Panc1 (cell line): ENCODE measurements around the gene COL13A1. TPM values are rescaled to one million over a fixed set of nuclear protein-coding genes. Genes with fewer than 3 reads are reported as not detected.

Source experiments
- ATAC-seq: fragments of 200-7000 bp; cut with Tn5 transposase; 2 replicates; pipeline ENCODE4 v1.9.1; 2020; ENCODE audit warnings: mild to moderate bottlenecking, moderate library complexity
- BruUV-seq: library from RNA; stranded (reverse); fragments of 400-500 nt; replicated peaks from 2 replicates; lab custom pipeline; 2021; lab: Mats Ljungman, UMichigan
- CTCF ChIA-PET: fragments of 300-600 bp; sonication (Branson Sonifier 250); formaldehyde crosslinking; loops from one replicate; lab custom pipeline; 2022; ENCODE audit warnings: antibody characterized with exemption; lab: Charles Lee
- POLR2A ChIA-PET: fragments of 300-600 bp; sonication (Branson Sonifier 250); formaldehyde crosslinking; loops from one replicate; lab custom pipeline; 2022; ENCODE audit warnings: antibody characterized with exemption; lab: Charles Lee
- DNase-seq: peaks from one replicate; pipeline ENCODE4 v3.0.0-alpha.2; 2010; ENCODE audit warnings: low read depth, low spot score
- H3K27ac ChIP-seq: 2 replicates; pipeline ENCODE4 v1.5.1; 2011; ENCODE audit warnings: mild to moderate bottlenecking, low read length, inconsistent platforms
- H3K27me3 ChIP-seq: fragments of 200-500 bp; sonication (Bioruptor generic); 2 replicates; pipeline ENCODE4 v1.6.0; 2014; ENCODE audit warnings: low read length, inconsistent platforms; ENCODE audit not compliant: control insufficient read depth, insufficient read depth
- H3K36me3 ChIP-seq: fragments of 200-500 bp; sonication (Bioruptor generic); 2 replicates; pipeline ENCODE4 v1.5.1; 2014; ENCODE audit warnings: inconsistent platforms, mild to moderate bottlenecking, low read length, moderate library complexity; ENCODE audit not compliant: control insufficient read depth, insufficient read depth
- H3K4me1 ChIP-seq: 2 replicates; pipeline ENCODE4 v1.5.1; 2011; ENCODE audit warnings: inconsistent platforms, mild to moderate bottlenecking, low read length, moderate library complexity; ENCODE audit not compliant: control insufficient read depth, insufficient read depth
- H3K4me3 ChIP-seq, 2 experiments: 2 replicates each; pipeline ENCODE4 v1.5.1; 2011 to 2012; ENCODE audit warnings: low read depth in 2 of 2, low read length in 2 of 2, mild to moderate bottlenecking in 2 of 2, inconsistent platforms in 1 of 2, moderate library complexity in 1 of 2
- H3K9me3 ChIP-seq: fragments of 200-500 bp; sonication (Bioruptor generic); 2 replicates; pipeline ENCODE4 v1.5.1; 2014; ENCODE audit warnings: low read depth, mild to moderate bottlenecking, inconsistent platforms, low read length, moderate library complexity; ENCODE audit not compliant: control insufficient read depth, insufficient read depth
- POLR2AphosphoS5 ChIP-seq: IDR thresholded peaks from 2 replicates; pipeline ENCODE4 v1.6.1; 2012; ENCODE audit warnings: mild to moderate bottlenecking, low read depth, low read length, moderate library complexity
- SIN3A ChIP-seq: IDR thresholded peaks from 2 replicates; pipeline ENCODE4 v1.6.1; 2012; ENCODE audit warnings: low read depth, mild to moderate bottlenecking, low read length, moderate library complexity, borderline replicate concordance; ENCODE audit not compliant: insufficient read depth
- TCF7L2 ChIP-seq: IDR thresholded peaks from 2 replicates; pipeline ENCODE4 v1.6.1; 2011; ENCODE audit warnings: mild to moderate bottlenecking, low read depth, low read length, inconsistent platforms
- in situ Hi-C: cut with HindIII; loops from 2 replicates; pipeline ENCODE4 v1.10.0; 2016; ENCODE audit warnings: low sequenced_read_pairs, low pct_unique_long_range_greater_than_20kb
- intact Hi-C: fragments of 100-400 bp; cut with micrococcal nuclease; formaldehyde crosslinking; loops from one replicate; pipeline ENCODE4 v1.10.0; 2022; ENCODE audit not compliant: unreplicated experiment
- total RNA-seq: library from RNA; stranded (reverse); gene quantifications from one replicate; pipeline ENCODE4 v1.2.1, GENCODE V29; 2021; ENCODE audit not compliant: unreplicated experiment
- TF ChIP-seq, protein P1 (sequence below), 2 experiments: IDR thresholded peaks; 2 replicates each; pipeline ENCODE4 v1.6.1; 2011 to 2012; ENCODE audit warnings: low read depth in 2 of 2, control low read depth in 1 of 2, low read length in 1 of 2, mild to moderate bottlenecking in 1 of 2, moderate library complexity in 1 of 2; ENCODE audit not compliant: insufficient read depth in 1 of 2
- TF ChIP-seq, protein P2 (sequence below): fragments of 450-650 bp; IDR thresholded peaks from 2 replicates; pipeline ENCODE4 v1.5.1; 2017; ENCODE audit warnings: mild to moderate bottlenecking

The COL13A1 gene
- total RNA-seq, 1 experiment from 2014 or later = 1.0 TPM

GRCh38 chr10:69901628-69902505, 100.2 kb downstream of the COL13A1 start:
- ChIA-PET CTCF (interaction anchor here (1.4 to 2.6 kb wide), 2 partner anchors 9 to 13 kb away, joined by 4 to 11 read pairs; no protein-coding TSS in a partner anchor), POLR2A (no interaction called here)
- TF ChIP-seq, protein P1, sequence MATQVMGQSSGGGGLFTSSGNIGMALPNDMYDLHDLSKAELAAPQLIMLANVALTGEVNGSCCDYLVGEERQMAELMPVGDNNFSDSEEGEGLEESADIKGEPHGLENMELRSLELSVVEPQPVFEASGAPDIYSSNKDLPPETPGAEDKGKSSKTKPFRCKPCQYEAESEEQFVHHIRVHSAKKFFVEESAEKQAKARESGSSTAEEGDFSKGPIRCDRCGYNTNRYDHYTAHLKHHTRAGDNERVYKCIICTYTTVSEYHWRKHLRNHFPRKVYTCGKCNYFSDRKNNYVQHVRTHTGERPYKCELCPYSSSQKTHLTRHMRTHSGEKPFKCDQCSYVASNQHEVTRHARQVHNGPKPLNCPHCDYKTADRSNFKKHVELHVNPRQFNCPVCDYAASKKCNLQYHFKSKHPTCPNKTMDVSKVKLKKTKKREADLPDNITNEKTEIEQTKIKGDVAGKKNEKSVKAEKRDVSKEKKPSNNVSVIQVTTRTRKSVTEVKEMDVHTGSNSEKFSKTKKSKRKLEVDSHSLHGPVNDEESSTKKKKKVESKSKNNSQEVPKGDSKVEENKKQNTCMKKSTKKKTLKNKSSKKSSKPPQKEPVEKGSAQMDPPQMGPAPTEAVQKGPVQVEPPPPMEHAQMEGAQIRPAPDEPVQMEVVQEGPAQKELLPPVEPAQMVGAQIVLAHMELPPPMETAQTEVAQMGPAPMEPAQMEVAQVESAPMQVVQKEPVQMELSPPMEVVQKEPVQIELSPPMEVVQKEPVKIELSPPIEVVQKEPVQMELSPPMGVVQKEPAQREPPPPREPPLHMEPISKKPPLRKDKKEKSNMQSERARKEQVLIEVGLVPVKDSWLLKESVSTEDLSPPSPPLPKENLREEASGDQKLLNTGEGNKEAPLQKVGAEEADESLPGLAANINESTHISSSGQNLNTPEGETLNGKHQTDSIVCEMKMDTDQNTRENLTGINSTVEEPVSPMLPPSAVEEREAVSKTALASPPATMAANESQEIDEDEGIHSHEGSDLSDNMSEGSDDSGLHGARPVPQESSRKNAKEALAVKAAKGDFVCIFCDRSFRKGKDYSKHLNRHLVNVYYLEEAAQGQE (IDR thresholded peaks at IDR 0.05; ENCODE audit: insufficient read depth in 1 of 2, low read depth in 2 of 2, low read length in 1 of 2) = no peak
- no peak for TF ChIP-seq POLR2AphosphoS5
- TF ChIP-seq TCF7L2 = no peak
- TF ChIP-seq, protein P2, sequence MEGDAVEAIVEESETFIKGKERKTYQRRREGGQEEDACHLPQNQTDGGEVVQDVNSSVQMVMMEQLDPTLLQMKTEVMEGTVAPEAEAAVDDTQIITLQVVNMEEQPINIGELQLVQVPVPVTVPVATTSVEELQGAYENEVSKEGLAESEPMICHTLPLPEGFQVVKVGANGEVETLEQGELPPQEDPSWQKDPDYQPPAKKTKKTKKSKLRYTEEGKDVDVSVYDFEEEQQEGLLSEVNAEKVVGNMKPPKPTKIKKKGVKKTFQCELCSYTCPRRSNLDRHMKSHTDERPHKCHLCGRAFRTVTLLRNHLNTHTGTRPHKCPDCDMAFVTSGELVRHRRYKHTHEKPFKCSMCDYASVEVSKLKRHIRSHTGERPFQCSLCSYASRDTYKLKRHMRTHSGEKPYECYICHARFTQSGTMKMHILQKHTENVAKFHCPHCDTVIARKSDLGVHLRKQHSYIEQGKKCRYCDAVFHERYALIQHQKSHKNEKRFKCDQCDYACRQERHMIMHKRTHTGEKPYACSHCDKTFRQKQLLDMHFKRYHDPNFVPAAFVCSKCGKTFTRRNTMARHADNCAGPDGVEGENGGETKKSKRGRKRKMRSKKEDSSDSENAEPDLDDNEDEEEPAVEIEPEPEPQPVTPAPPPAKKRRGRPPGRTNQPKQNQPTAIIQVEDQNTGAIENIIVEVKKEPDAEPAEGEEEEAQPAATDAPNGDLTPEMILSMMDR = peak; percentile 82; the same call in 1 of the 2 replicates
- TF ChIP-seq SIN3A = no peak
- DNase-seq (no peak), ATAC-seq (peak; percentile 90)
- H3K4me1 ChIP-seq = no peaks in the 10 kb centered on the region
- H3K27me3 ChIP-seq = no peaks in the 10 kb centered on the region
- H3K4me3 ChIP-seq = no peak overlapping the region
- no peaks in the 10 kb centered on the region for H3K36me3 ChIP-seq
- no peaks in the 10 kb centered on the region for H3K9me3 ChIP-seq
- H3K27ac ChIP-seq = no peak overlapping the region
- in situ Hi-C loops (no loop called here), intact Hi-C loops (no loop called here)
- BruUV-seq = no TSS peak

DNA sequence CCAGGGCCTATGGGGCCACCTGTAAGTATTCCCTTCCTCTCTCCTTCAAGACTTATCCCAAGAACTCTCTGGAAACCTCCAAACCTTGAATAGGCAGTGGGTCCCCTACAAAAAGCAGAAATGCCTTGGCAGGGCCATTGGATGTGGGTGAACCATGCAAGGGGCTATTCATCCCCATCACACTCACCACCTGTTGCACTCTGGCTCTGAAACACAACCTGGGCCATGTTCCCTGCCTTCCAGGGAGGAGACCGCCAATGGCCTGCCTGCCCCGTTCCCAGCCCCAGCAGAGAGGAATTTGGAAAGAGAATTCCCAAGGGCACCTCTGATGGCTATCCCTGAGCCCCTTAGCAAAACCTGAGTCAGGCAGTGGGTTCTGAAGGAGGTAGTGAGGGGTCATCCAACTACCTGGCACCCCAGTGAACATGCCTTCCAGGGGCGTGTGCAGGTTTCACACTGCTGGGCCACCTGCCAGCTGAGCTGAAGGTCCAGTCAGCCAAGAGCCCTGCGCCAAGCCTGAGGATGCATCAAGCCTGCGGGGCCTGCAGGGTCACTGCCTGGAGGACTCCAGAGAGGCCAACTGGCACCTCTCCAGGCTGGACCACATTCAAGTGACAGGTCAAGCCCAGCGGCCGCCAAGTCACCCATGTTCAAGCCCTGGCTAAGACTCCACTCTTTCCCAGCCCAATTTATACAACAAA, 101.3 kb downstream of the COL13A1 start:
- Histone ChIP-seq H3K27me3 (no peaks in the 10 kb centered on the region), H3K36me3 (no peaks in the 10 kb centered on the region), H3K4me3 (no peak overlapping the region), H3K27ac (no peak overlapping the region), H3K9me3 (no peaks in the 10 kb centered on the region), H3K4me1 (no peaks in the 10 kb centered on the region)
- POLR2A ChIA-PET = no interaction called here
- CTCF ChIA-PET = no interaction called here
- in situ Hi-C loops = no loop called here
- intact Hi-C loops = no loop called here
- BruUV-seq = no TSS peak
- ATAC-seq (no peak), DNase-seq (no peak)
- no peak for TF ChIP-seq TCF7L2
- TF ChIP-seq, protein P1 (IDR thresholded peaks at IDR 0.05; ENCODE audit: insufficient read depth in 1 of 2, low read depth in 2 of 2, low read length in 1 of 2) = no peak
- TF ChIP-seq SIN3A = no peak
- TF ChIP-seq, protein P2 = no peak
- TF ChIP-seq POLR2AphosphoS5 = no peak
